GM21367 (cell line): ENCODE results near the gene PARD6A.

Experiments
- ATAC-seq: cut with Tn5 transposase; IDR thresholded peaks from one replicate; pipeline ENCODE4 v1.9.1; 2021; ENCODE audit not compliant: unreplicated experiment

The PARD6A gene

GRCh38 chr16:67653128-67653788 lies 7.5 kb upstream of the PARD6A start:
- no peak for ATAC-seq

DNA sequence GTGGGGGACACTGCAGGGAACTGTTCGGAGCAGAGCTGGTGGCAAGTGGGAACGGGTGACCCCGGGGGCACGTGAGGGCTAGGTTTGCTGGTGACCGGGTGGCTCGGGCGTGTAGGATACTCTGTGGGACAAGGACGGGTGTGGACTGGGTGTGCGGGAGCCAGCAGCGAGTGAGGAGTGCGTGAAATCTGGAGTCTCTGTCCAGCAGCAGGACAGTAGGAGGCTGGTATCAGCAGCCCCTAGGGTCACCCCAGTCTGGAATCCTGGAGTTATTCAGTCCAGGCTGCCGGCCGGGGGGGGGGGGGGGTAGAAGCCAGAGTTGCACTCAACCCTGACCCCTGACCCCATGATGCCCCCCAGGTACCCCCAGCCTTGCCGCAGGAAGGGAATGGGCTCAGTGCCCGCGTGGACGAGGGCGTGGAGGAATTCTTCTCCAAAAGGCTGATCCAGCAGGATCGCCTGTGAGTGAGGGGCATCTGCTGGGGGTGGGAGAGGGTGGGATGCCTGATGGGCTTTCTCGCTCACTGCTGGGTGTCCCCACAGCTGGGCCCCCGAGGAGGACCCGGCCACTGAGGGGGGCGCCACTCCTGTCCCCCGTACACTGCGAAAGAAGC lies 6.9 kb upstream of the PARD6A start:
- ATAC-seq: no peak

DNA sequence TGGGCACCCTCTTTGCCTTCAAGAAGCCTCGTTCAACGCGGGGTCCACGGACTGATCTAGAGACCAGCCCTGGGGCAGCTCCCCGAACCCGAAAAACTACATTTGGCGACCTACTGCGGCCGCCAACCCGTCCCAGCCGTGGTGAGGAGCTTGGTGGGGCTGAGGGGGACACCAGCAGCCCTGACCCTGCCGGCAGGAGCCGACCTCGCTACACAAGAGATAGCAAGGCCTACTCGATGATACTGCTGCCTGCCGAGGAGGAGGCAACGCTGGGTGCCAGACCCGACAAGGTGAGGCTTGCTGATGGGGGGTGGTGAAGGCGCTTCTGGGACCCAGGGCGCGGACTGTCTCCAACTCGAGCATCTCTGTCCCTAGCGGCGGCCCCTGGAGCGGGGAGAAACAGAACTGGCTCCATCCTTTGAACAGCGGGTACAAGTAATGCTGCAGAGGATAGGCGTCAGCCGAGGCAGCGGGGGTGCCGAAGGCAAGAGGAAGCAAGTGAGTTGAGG lies 6.3 kb upstream of the PARD6A start:
- ATAC-seq: no peak

GRCh38 chr16:67655363-67655762 lies 5.4 kb upstream of the PARD6A start:
- ATAC-seq: no peak

GRCh38 chr16:67656344-67657016 lies 4.3 kb upstream of the PARD6A start:
- ATAC-seq: no peak

- ATAC-seq: no peak
Measured at GRCh38 chr16:67657017-67657608, 3.6 kb upstream of the PARD6A start.

DNA sequence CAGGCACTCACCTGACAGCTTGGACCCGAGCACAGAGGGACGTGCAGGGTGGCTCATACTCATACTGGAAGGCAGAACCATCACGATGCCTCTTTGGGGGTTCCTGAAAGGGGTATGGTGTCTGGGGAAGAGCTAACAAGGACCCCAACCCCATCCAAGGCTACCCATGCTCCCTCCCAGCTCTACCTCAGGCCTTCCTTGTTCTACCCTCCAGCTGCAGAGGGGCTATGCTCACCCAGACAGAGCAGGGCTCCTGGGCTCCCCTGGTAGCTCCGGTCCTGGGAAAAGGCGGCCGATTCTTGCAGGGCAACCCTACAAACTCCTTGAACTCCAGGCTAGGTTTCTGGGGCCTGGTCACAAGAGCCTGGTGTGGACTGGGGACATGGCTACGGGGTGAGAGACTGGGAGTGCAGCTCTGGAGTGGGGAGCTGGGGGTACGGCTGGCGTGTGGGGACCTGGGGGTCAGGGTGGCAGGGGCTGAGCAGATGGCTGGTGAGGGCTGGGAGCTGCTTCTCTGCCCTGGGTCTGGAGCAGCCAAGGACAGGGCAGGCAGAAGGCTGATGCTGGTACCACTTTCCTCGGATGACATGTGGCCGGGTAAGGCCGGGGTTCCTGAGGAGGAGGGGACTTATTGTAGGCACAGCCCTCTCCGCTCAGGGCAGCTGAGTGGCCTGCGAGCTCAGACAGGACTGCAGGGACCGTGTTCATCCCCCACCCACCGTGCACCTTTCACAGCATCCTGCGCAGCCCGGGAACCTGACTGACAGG lies 2.8 kb upstream of the PARD6A start:
- no peak for ATAC-seq

- no peak for ATAC-seq
Measured at GRCh38 chr16:67658849-67659674, 1.7 kb upstream of the PARD6A start.

DNA sequence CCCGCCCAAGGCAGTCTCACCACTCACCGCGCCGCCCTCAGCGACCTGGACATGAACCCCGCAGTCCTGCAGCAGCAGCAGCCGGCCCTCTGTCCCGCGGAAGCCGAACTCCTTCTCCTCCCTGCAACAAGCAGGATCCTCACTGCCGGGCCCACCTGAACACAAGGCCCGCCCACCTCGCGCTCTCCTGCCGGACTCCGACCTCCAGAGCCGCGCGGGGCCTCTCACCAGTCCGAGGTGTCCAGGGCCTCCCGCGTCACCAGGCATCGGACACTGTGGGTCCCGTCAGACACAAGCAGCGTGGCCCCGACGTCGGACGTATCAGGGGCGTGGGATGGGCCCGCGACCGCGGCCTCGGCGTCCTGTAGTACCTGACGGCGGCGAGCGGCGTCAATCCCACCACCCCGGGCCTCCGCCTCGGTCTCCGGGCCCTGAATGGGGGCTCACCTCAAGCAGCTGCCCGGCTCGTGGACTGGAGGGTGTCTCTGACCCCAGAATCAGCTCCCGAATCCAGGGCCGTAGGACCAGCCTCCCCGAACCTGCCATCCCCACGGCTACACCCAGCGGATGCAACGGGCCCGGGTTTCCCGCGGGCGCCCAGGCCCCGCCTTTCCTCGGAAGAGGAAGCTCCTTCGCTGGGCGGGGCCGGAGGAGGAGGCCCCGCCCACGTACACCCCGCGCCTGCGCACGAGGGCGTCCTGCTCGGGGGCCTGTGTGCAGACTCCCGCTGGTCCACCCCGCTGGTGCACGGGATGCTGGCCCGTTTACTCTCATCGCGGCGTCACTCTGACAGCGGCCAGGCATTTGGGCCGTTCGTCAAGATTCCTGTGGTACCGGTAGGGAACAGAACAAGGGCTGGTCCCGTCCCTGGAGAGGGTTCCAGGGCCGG lies 841 bp upstream of the PARD6A start, which contains the start of gene ACD:
Gene ACD, minus strand, starts transcription at position 586 of the 889 bp plus-strand sequence. Its CDS starts 40 bp downstream, at position 546.
- peak; percentile 41 for ATAC-seq

DNA sequence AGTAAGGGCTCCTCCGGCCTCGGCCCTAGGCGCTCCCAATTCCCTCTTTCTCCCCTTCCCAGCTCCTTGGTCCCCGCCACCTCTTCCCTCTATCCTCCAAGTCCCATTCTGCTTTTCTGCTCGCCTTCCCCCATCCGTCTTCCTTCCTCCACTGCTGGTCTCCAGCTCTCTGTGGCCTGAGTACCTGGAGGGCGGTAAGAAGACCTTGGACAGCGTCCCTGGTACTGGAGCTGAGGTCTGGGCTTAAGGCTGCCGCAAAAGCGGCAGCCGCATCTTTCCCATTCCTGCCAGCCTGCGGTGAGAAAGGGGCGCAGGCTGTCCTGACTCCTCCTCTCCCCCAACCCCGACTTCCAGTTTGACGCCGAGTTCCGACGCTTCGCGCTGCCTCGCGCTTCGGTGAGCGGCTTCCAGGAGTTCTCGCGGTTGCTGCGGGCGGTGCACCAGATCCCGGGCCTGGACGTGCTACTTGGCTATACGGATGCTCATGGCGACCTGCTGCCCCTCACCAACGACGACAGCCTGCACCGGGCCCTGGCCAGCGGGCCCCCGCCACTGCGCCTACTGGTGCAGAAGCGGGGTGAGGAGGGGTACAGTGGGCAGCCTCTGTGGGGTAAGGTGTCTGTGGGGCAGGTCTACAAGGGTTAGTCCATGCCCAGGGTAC lies 471 bp downstream of the PARD6A start:
- no peak for ATAC-seq

- no peak for ATAC-seq
Measured at GRCh38 chr16:67661886-67662652, 1.3 kb downstream of the PARD6A start.

GRCh38 chr16:67662653-67663010 lies 1.9 kb downstream of the PARD6A start:
- ATAC-seq: no peak

DNA sequence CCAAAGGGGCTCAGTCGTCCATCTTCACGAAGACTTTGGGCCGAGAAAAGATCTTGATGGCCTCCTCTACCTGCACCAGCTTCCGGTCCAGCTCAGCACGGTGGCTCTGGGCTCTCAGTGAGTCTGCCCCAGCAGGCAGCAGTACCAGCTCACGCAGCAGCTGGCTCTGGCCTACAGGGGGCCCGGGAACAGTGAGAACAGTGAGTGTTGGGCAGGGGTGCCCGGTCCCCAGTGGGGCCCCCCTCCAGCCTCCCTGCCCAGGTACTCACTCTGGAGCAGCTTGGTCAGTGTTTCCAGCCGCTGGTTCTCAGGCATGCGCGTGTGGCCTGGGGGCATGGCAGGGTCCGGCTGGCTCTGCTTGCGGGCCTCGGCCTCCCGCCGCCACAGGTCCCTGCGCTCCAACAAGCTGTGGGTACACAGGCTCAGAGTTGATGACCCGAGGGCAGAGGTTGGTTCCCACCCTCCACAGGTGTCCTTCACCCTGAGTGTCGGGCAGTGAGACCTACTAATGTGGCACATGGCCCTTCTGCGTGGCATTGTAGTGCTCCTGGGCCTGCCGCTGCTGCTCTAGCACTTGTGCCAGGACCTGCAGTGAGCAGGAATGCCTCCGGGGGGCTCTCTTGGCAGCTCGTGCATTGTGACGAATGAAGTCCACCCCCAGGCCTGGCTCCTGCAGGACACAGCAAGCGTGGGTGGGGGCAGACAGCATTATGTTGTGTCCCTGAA lies 2.6 kb downstream of the PARD6A start:
- no peak for ATAC-seq

DNA sequence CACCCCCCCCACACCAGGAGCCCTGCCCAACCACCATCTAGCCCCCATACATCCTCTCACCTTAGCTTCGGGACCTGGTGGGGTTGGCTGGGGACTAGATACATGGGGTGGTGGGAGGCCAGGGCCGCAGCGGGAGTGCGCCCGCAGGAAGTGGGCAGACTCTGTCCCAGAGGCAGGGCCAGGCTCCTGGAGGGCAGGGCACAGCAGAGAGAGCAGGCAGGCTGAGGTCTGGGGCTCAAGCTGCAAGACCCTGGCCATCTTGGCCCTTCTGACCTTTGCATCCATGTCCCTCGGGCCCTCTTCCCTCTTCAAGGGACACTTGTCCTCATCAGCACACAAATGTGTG lies 3.1 kb downstream of the PARD6A start:
- ATAC-seq: no peak

GRCh38 chr16:67664258-67664657 lies 3.5 kb downstream of the PARD6A start:
- ATAC-seq: no peak

DNA sequence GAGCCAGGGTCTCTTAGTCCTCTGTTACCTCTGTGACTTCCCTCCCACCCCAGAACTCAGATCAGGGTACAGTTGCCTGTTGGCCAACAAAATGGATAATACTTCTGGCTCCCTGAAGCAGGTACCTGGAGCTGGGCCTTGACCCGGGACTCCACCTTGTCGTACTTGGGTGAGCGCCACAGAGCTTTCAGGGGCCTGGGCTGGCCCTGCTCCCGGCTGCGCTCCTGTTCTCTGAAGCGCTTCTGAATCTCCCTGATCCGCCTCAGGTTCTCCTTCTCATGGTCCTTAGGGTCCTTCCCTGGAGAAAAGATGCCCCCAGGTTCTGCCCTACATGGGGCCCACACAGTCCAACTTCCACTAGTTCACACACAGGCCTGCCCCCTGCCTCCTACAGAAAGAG lies 4.1 kb downstream of the PARD6A start:
- no peak for ATAC-seq

DNA sequence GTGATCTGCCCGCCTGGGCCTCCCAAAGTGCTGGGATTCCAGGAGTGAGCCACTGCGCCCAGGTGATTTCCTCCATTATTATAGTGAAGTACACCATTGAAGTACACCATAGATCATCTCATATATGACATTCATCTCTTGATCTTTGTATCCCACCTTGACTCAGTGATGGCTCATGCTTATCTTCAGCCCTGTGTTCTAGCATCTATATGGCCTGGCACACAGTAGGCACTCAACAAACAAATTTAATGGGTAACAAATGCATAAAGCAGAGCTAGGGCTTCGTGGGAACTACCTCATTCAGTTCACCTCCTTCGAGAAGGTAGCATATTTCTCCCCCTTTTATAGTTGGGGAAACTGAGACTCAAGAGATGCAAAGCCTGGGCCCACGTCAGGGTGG lies 4.8 kb downstream of the PARD6A start:
- ATAC-seq: no peak
